ENCODE data around the gene PDGFRB. TPM values are rescaled to one million over a fixed set of nuclear protein-coding genes. Genes with fewer than 3 reads are reported as not detected.

Gene PDGFRB
- total and polyA plus RNA-seq, 2 of the 8 experiments (the other 6 are each of a cell fraction or from before 2014, with no cell fraction given): 4.2 to 13.7 TPM

GRCh38 chr5:150114773-150115408 lies 40.8 kb downstream of the PDGFRB start (continued):
- TF ChIP-seq E2F6 (IDR thresholded peaks at IDR 0.05): no peak
- TF ChIP-seq GTF2F1 (IDR thresholded peaks at IDR 0.05; ENCODE audit: borderline replicate concordance, low read depth, low read length): no peak
- no peak for TF ChIP-seq SIRT6 (IDR thresholded peaks at IDR 0.05; ENCODE audit: low read length)

Data from H1 (cell line).